GM12891 (cell line): Measurements from ENCODE around the gene IL18R1.

Experiments used
- DNase-seq: peaks from one replicate; pipeline ENCODE4 v3.0.0; 2011; ENCODE audit warnings: low spot score; ENCODE audit not compliant: insufficient read length
- FAIRE-seq: peaks from 2 replicates; lab custom pipeline; 2011; peaks lifted over from hg19 to GRCh38; lab: Jason Lieb, UNC
- PAX5 ChIP-seq: IDR thresholded peaks from 2 replicates; pipeline ENCODE4 v1.6.1; 2011; ENCODE audit warnings: low read length, moderate library complexity, mild to moderate bottlenecking; ENCODE audit not compliant: insufficient read depth, severe bottlenecking
- POLR2A ChIP-seq: IDR thresholded peaks from 2 replicates; pipeline ENCODE4 v1.6.1; 2011; ENCODE audit warnings: low read depth, low read length, control low read depth
- POLR2AphosphoS5 ChIP-seq: IDR thresholded peaks from 2 replicates; pipeline ENCODE4 v1.6.1; 2011; ENCODE audit warnings: low read depth, low read length, control low read depth
- POU2F2 ChIP-seq: IDR thresholded peaks from 2 replicates; pipeline ENCODE4 v1.6.1; 2011; ENCODE audit warnings: low read depth, mild to moderate bottlenecking, control low read depth, low read length, moderate library complexity
- SPI1 ChIP-seq: IDR thresholded peaks from 2 replicates; pipeline ENCODE4 v1.6.1; 2011; ENCODE audit warnings: low read depth, low read length, control low read depth
- TAF1 ChIP-seq: IDR thresholded peaks from 2 replicates; pipeline ENCODE4 v1.6.1; 2011; ENCODE audit warnings: low read depth, low read length, control low read depth

The IL18R1 gene

GRCh38 chr2:102342888-102343287, 12.7 kb upstream of the IL18R1 start:
- TF ChIP-seq POLR2A, result no peak
- TF ChIP-seq SPI1, result no peak
- TF ChIP-seq TAF1, result no peak
- no peak for TF ChIP-seq PAX5
- no peak for TF ChIP-seq POLR2AphosphoS5
- DNase-seq (no peak), FAIRE-seq (no peak)

DNA sequence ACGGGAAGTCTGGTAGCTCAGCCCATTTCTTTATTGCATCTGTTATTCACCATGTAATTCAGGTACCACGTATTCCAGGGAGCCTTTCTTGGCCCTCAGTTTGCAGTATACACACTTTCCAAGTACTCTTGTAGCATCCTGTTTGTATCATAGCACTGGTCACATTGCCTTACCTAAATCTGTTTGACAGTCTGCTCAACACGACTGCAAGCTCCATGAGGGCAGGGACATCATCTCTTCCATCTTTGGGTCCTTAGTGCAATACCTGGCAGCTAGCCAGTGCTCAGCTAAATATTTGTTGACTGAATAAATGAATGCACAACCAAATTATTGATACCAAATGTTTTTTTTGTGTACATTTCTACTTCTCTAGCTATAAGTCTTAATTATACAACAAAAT, 11.2 kb upstream of the IL18R1 start:
- FAIRE-seq (no peak), DNase-seq (no peak)
- no peak for TF ChIP-seq POU2F2
- no peak for TF ChIP-seq TAF1

DNA sequence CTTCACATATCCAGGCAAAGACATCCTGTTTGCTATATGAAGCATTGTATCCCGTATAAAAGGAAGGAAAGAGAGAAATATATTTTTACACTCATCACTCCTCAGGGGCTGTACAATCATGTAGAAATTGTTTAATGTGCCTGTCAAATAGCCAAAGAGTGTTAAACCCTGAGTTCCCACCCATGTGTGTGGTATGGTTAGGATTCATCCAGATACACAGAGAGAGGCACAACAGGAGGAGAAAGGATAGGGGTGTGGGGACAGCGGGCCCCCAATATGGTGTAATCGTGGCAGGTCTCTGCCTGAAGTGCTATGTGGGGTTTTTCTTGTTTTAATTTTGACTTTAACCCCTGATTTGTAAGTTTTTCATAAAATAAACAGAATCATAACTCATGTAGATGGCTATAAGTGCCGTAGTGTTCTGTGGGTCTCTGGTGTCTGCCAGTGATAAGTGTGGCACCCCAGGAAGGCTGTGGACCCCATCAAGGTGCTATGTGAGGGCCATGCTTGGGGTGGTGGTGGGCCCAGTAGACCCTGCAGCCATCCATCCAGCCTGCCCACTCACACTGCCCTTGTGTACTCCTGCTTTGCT, 10.2 kb upstream of the IL18R1 start:
- TF ChIP-seq POU2F2 (no peak), TAF1 (no peak), POLR2A (no peak), POLR2AphosphoS5 (no peak)
- FAIRE-seq, result no peak
- no peak for DNase-seq

DNA sequence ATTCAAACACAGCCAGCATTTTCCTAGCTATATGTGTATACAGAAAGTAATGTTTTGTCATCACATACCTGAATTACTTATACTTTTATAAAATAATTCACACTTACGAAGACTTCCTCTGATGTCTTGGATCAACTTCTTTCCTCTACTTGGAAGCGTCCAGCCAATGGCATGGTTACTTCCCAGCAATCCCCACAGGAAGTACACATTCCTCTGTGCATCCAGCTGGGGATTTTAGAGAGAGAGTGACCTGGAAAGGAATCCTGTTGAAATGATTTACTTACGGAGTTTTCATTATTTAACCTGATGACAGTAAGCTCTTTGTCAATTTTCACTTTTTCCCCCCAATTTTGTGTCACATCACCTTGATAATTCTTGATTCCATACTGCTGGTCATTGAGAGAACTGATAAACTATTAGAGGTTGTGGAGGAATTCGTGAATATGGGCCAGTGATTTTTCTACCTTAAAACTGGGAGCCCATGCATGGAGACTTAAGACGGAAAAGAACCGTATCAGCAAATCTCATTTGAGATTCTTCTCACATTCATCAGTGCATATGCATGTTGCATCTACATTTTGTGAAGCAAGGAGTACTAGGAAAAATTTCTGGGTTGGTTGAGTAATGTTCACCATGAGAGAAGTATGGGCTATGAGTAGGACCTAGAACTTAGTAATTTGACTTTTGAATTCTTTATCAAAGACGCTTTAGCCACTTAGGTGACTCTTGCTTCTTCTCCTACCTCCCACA, 9.0 kb upstream of the IL18R1 start:
- DNase-seq (no peak), FAIRE-seq (no peak)
- TF ChIP-seq PAX5 (no peak), TAF1 (no peak), SPI1 (no peak), POLR2AphosphoS5 (no peak), POU2F2 (no peak)

DNA sequence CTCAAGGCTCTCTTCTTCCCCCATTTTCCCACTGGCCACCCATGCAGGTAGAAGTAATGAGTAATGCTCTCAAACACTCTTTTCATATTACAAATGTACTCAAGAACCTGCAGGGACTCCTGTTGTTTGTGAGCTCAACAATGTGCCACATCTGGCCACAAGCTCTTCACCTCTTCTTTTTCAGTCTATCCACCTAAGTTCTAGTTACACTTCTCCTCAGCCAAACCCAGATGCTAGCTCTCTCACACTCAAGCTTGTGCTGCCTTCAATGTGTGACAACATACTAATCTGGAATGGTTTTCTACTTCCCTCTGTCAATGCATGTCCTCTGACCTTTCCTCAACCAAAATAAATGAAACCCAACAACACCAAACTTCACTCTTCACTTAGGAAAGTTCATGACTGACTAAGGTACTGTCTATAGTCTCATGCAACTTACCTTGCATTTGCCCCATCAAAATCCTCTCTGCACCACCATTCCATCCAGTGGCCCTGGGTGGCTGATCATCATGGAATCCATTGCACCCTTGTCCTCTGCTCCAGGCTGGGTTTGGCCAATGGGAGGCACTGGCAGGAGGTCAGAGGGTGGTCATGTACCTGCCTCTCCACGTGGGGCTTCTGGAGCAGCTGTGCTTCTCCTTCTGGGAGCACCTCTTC, 5.3 kb upstream of the IL18R1 start:
- FAIRE-seq (no peak), DNase-seq (no peak)

DNA sequence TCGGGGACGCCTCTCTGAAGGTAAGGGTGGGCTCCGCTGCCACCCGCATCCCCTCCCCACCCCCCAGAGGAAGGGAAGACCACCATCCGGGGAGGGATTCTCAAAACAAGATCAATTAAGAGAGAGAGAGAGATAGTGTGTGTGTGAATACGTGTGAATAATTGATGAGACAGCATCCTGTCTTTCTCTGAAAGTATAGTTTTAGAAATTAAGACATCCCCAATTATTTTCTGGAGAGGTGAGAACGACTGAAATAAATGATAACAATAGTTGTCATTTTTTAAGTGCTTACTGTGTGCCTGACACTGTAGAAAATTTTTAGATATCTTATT, 751 bp downstream of the IL18R1 start:
- FAIRE-seq (no peak), DNase-seq (no peak)
- TF ChIP-seq TAF1, result no peak
- no peak for TF ChIP-seq SPI1
- TF ChIP-seq POLR2AphosphoS5, result no peak
- no peak for TF ChIP-seq POU2F2
- TF ChIP-seq POLR2A, result no peak
- no peak for TF ChIP-seq PAX5

More for the DNA sequence above, 5.3 kb upstream of the IL18R1 start:
- no peak for TF ChIP-seq POU2F2
- TF ChIP-seq POLR2AphosphoS5, result no peak
- TF ChIP-seq SPI1, result no peak
- no peak for TF ChIP-seq TAF1
- TF ChIP-seq POLR2A, result no peak
- no peak for TF ChIP-seq PAX5

DNA sequence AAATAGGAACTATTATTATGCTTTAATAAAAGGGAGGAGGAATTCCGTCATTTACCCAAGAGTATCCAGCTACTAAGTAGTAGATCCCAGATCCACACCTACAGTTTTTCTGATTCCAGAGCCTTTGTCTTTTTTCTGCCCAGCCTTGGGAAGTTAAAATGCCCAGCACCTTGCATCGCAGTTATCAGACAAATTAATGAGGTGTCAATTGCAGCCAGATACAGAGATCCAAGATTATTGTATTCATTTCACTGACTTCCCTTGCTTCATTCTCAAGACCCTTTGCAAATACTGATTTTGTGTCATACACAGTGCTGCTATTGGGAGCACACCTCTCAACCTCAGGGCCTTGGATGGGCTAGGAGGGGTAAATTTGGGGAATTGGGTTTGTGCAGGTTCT, 1.1 kb downstream of the IL18R1 start:
- FAIRE-seq (no peak), DNase-seq (no peak)
- TF ChIP-seq POLR2AphosphoS5, result no peak
- no peak for TF ChIP-seq TAF1
- no peak for TF ChIP-seq SPI1

- no peak for DNase-seq
Measured at GRCh38 chr2:102357937-102358336, 2.3 kb downstream of the IL18R1 start.

GRCh38 chr2:102358496-102358895, 2.9 kb downstream of the IL18R1 start:
- DNase-seq (no peak), FAIRE-seq (no peak)
- TF ChIP-seq POU2F2 (no peak), SPI1 (no peak), POLR2A (no peak), PAX5 (no peak), TAF1 (no peak), POLR2AphosphoS5 (no peak)

More at GRCh38 chr2:102357937-102358336, 2.3 kb downstream of the IL18R1 start:
- FAIRE-seq, result no peak
- TF ChIP-seq SPI1 (peak; percentile 95), POLR2A (no peak), PAX5 (no peak), TAF1 (no peak), POLR2AphosphoS5 (no peak), POU2F2 (no peak)

- DNase-seq, result no peak
- FAIRE-seq, result no peak
- TF ChIP-seq PAX5 (no peak), POLR2A (no peak), POLR2AphosphoS5 (no peak), TAF1 (no peak), POU2F2 (no peak), SPI1 (no peak)
Measured at GRCh38 chr2:102359527-102359926, 3.9 kb downstream of the IL18R1 start.
